GM18498 (cell line): ENCODE data around the gene NCOA3.
"Not testable (repeated sequence)": the region's sequence is repeated elsewhere in the genome, so short reads cannot be mapped to it uniquely, and the experiment has no call there.

Source experiments
- ATAC-seq: cut with Tn5 transposase; IDR thresholded peaks from one replicate; pipeline ENCODE4 v1.9.1; 2021; ENCODE audit warnings: mild to moderate bottlenecking, moderate library complexity; ENCODE audit not compliant: unreplicated experiment

NCOA3 gene

DNA sequence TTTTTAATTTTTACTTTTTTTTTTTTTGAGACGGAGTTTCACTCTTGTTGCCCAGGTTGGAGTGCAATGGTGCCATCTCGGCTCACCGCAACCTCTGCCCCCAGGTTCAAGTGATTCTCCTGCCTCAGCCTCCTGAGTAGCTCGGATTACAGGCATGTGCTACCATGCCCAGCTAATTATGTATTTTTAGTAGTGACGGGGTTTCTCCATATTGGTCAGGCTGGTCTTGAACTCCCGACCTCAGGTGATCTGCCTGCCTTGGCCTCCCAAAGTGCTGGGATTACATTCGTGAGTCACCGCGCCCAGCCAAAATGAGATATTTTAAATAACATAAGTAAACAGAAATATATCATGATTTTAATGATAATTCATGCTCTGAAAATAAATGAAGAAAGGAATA is 1.6 kb upstream of the NCOA3 start:
- ATAC-seq: not testable (repeated sequence)

DNA sequence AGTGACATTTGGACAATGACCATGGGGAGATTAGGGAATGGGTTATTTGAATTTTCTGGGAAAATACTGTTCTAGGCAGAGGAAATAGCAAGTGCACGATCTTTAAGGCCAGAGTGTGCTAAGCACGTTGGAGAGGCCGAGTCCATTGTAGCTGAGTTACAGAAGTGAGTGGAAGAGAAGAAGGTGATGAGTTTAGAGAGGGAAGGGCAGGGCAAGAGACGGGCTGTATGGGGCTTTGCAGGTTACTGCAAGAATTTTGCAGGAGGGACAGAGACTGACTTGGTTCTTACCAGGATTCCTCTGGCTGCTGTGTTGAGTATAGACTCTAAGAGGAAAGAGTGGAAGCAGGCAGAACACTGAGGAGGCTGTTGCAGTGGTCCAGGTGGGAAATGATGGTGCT is 1.1 kb upstream of the NCOA3 start:
- ATAC-seq: no peak

DNA sequence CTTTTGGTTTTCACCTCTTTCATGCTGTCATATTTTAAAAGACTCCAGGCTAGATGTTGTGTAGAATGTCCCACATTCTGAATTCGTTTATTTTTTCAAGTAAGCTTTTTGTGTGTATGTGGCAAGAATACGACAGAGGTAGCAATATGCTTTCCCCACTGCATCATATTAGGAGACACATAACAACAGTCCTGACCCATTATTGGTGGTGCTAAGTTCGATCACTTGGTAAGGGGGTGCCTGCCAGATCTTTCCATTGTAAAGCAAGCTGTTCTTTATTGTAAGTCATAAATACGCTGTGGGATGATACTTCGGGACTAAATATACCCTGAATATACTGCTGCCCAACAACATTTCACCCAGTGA is 588 bp upstream of the NCOA3 start:
- no peak for ATAC-seq

DNA sequence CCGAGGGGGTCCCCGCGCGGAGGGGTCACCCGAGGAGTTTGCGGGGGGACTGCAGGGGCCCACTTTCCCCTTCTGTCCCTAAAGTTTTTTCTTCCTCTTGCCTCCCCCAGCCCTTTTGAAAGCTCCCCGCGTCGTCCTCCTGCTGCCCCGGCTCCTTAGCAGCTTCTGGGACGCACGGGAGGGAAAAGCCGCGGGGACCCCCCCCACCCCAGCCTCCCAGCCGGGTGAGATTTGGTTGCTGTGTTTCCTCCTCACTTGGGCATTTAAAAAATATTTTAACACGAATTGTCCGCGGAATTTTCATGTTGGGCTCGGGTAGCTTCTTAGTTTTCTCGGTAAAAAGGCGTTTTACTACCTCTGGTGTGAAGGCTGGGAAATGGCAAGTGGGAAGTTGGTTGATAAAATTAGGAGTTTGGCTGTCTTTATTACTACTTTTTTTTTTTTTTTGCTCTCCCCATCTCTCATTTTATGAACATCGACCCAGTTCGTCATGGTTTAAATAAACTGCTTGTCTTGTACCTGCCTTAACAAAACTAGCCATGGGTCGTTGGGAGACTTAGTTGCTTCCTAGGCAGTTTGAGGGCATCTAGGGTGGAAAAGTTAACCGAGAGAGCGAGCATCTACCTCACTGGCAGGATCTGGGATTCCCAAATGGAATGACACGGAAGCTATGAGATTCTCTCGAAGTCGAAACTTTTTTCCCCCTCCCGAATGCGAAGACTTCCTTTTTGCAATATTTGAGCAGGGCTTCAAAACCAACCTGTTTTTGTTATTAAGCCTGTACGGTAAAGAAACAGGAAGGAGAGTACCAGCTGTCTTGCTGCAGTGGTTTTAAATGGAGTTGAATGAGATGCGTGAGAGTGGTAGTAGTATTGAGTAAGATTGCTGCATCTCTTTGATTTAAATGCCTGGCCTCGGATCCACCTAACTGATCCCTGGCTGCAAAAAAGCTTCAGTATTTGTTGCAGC is 868 bp downstream of the NCOA3 start:
- ATAC-seq: peak; percentile 8

DNA sequence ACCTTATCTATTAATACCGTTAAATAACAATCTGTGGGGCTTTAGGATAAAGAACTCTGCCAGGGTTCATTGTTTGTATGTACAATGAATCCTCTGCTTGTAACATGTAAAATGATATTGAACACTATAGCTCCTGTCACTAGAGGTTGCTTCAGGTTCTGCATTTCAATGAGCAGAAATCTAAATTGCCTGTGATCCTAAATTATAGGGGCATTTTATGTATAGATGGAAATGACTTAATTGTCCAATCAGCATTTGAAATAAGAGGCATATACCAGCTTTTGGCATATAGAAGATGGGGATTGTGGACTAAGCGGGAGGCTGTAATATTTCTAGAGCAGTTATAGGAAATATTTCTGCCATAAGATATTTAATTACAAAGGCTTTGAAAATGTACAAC is 2.0 kb downstream of the NCOA3 start:
- no peak for ATAC-seq

DNA sequence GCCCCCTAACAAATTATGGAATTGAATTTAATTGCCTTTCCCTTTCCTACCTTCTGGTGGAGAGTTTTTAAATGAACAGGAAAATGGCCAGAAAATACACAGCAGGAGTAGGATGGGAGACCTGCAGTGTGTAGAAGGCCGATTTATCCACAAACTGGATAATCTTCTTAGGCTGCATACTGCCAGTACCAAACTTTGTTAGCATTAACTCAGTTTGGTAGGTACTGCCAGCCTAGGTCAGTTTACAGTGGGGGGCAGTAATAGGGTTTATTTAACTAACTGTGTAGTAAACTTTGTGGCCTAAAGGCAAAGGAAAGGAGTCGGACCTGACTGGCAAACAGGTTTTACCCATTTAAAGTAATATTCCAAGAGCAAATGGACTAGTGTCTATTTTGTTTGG is 4.6 kb downstream of the NCOA3 start:
- ATAC-seq: no peak

DNA sequence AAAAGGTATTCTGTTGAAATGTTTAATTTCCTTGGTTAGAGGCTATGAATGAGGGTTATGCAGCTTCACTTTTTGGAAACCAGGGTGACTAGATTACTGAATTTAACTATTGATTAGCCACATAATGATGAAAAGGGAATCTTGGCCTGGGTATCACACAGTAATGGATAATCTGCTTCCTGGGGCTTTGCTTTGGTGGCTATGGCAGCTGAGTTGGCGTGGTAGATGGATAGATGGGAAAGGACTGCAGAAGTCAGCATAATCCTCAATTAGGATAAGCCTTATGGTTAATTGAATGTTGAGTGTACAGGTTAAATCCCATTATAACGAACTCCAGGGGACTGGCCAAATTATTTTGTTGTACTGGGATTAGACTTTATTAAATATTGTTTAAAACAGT is 5.2 kb downstream of the NCOA3 start:
- no peak for ATAC-seq

DNA sequence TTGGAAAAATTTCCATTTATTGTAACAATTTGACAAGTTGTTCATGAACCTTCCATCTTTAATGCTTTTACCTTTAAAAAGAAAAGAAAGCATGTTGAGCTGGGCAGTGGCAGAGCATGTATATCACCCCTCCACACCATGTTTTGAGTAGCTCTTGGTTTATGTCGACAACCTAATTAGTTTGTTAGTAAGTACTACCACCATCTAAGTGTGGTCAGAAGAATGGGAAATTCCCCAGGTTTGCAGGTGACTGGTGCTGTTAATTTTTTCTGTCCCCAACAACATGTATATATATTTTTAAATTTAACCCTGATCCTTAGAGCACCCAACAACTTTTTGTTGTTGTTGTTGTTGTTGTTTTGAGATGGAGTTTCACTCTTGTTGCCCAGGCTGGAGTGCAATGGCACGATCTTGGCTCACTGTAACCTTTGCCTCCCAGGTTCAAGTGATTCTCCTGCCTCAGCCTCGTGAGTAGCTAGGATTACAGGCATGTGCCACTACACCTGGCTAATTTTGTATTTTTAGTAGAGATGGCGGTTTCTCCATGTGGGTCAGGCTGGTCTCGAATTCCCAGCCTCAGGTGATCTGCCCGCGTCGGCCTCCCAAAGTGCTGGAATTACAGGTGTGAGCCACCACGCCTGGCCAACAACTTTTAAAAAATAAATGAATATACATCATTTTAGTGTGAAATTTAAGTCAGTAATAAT is 5.7 kb downstream of the NCOA3 start:
- not testable (repeated sequence) for ATAC-seq

DNA sequence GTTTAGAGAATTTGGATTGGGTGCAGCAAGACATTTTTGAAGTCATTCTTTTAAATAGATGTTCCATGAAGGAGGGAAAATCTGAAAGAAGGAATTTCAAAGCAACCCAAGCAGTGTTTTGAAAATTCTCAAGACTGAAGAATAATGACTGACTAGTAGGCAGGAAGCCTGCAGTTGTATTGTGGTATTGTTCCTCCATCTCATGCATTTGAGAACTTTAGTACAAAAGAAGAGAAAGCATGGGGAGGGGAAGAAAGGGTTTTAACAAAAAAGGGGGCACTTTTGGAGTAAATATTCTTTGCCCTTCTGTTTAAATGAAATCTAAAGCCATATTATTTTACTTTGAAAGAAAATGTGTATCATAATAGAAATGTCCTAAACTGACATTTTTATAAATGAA is 6.6 kb downstream of the NCOA3 start:
- ATAC-seq: no peak

DNA sequence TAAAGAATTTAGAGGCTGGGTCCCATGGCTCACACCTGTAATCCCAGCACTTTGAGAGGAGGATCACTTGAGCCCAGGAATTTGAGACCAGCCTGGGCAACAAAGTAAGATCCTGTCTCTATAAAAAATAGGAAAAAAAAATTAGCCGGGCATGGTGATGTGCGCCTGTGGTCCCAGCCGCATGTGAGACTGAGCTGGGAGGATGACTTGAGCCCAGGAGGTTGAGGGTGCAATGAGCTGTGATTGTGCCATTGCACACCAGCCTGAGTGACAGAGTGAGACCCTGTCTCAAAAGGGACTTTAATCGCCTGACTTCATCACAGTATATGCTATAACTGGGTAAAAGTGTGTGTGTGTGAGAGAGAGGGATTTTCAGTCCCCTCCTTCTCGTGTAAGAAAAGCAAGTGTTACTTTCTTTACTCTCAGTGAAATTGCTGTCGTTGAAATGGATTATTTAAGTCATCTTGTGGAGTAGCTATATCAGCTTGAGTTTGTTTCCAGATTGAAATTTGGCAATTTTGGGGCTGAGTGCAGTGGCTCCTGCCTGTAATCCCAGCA is 7.5 kb downstream of the NCOA3 start:
- no peak for ATAC-seq

DNA sequence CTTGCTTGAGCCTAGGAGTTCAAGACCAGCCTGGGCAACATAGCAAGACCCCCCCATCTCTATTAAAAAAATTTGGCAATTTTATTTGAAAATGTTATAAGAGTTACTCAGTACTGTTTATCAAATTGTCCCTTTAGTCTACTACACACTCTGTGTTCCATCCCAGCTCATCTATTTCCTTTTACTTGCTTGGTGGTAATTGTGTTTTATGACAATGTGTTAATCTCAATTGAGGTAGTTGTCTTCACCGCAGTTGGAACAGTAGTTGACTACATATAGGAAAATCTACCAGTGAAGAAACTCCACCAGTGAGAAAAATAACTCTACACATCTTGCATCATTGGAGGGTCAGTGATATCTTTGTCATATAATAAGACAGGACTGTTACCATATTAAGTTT is 8.0 kb downstream of the NCOA3 start:
- ATAC-seq: no peak

DNA sequence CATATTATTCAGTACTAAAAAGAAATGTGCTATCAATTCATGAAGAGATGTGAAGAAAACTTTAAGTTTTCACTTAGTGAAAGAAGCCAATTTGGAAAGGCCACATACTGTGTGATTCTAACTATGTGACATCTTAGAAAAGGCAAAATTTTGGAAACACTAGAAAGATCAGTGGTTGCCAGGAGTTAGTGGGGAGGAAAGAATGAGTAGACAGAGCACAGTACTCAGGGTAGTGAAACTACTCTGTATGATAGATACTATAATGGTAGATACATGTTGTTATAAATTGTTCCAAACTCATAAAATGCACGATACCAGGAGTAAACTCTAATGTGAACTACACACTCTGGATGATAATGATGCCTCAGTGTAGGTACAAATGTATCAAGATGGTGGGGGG is 14.2 kb downstream of the NCOA3 start:
- no peak for ATAC-seq

DNA sequence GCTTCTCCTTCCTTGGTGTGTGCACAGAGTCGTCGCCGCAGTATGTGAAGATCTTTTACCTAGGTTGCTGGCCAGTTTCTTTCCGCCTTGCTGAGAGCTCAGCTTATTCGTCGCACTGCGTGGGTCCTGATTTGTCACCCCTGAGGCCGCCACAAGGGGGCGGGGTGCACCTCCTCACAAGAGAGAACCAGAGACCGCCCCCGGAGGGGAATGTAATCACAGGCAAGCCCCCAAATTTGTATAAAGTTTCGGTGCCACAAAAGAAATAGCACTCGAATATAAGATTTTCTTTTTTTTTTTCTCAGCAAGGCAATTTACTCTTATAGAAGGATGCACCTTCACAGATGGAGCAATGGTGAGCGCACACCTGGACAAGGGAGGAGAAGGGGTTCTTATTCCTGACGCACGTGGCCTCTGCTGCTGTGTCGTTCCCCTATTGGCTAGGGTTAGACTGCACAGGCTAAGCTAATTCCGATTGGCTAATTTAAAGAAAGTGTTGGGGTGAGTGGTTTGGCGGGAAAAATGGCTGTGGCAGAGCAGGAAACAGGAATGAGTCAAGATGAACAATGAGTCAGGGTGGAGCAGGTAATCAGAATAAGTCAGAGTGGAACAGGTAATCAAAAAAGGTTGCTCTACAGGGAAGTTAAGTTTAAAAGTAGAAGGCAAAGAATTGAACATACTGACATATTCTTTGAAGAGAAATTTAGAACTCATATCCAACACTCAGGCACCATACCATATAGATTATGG is 19.5 kb downstream of the NCOA3 start:
- no peak for ATAC-seq

DNA sequence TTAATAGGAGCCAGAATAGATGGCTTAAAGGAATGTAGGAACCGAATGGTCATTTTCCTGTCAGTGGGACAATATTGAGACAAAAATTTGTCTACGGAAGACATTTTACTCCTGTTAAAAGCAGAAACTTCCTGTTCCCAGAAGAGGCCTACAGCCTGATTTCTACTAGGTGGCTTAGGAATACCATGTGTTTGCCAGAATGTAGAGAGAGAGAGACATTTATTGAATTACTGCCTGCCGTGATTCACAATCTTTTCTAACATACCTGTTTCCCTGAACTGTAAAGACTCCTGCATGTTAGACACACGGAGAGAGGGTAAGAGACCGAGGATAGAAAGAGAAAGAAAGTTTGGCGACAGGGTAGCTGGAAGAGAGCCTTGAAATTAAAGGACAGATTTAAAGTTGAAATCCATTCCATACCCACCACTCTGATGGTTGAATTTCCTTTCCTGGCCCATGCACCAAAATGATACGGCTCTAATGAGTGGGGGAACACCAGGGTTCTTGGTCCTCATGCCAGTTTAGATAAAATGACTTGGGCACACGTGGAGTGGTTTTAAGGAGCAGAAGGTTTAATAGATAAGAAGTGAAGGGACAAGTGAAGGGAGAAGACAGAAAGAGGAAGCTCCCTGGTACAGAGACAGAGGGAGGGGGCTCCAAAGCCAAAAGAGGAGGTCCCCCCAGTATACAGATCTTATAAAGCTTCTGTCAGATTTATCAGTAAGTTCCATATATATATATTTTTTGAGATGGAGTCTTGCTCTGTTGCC is 22.5 kb downstream of the NCOA3 start:
- ATAC-seq: no peak

DNA sequence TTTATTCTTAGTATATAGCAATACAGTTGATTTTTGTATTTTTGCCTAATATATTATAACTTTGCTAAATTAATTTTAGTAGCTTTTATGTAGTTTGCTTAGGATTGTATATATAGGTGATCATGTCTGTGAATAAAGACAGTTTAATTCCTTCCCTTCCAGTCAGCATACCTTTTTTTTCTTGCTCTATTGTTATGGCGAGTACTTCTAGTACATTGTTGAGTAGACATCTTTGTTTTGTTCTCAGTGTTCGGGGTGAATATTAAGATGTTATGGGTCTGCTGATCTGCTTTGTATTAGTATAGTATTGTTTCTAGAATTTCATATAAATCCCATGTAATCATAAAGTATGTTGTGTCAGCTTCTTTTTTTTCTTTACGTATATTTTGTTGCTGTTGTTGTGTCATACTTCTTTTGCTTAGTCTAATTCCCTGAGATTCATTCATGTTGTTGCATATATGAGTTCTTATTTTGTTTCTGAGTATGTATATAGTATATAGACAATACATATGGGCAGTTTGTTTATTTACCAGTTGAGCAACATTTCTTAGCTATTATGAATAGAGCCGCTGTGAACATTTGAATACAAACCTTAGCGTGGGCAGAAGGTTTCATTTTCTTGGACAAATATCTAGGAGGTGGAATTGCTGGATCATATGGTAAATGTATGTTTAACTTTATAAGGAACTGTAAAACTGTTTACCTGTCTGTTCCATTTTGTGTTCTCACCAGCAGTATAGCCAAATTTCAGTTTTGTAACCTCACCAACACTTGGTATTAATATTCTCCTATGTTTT is 25.5 kb downstream of the NCOA3 start:
- no peak for ATAC-seq

DNA sequence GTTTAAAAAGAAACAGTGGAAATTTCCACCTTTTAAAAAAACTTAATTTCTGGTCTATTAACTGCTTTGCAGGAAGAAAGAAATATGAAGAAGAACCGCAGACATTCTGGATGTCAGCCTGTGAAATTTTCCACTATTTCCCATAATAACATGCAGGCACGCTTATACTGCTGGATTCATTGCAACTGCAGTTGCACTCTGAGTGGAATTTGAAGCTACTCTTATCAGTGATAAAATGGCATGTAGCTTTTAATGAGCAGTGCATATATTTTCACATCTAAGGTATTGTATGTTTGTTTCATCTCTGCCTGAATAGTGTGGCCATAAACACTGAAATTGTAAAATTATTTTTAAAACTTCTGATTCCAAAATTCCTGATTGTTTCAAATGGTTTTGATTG is 28.2 kb downstream of the NCOA3 start:
- ATAC-seq: no peak

DNA sequence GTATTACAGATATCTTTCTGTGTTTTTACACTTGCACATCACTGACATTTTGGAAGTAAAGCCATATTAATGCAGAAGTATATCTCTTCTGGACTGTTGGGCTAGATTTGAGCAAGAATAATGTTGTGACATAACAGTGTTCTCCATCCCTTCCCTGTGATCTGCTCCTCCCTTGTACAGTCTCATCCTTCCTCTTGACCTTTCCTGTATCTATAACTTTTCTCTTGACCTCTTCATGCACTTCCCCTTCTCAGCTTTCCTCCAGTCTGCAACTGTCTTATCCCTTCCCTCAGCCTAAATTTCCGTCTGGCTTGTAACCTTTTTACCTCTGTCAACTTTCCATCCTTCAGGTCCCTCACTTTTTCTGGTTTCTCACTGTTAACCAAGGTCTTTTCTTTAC is 29.8 kb downstream of the NCOA3 start:
- no peak for ATAC-seq

DNA sequence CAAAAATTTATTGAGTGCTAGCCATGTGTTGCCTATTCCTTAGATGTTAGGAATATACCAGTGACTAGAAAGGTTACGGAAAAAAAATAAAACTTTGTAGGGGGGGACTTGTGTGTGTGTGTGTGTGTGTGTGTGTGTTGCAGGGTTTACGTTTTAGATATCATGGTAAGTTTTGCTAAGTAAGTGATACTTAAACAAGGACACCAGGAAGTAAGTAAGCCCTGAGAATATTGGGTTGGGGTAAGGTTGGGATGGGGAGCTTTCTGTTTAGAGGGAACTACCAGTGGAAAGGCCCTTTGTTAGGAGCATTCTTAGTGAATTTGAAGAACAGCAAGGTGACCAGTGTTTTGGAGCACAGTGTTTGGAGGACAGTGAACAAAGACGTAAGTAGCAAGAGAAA is 30.3 kb downstream of the NCOA3 start:
- no peak for ATAC-seq

DNA sequence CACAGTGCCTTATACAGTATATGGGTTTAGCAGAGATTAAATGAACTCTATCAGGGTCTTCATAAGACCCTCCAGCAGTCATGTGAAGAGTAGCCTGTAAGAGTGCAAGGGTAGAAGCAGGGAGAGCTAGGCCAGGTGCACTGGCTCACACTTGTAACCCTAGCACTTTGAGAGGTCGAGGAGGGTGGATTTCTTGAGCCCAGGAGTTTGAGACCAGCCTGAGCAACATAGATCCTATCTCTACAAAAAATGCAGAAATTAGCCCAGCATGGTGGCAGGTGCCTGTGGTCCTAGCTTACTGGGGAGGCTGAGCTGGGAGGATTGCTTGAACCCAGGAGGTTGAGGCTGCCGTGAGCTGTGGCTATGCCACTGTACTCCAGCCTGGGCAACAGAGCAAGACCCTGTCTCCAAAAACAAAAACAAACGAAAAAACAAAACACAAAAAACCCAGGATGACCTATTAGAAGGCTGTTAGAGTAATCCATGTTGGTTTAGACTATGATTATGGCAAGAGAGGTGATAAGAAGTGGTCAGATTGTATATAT is 31.9 kb downstream of the NCOA3 start:
- ATAC-seq: no peak
